SH-SY5Y (cell line): ENCODE data around the gene CKAP5.

Experiments used
- GATA2 ChIP-seq: IDR thresholded peaks from 2 replicates; pipeline ENCODE4 v1.6.1; 2011; ENCODE audit warnings: mild to moderate bottlenecking, low read depth, low read length
- GATA3 ChIP-seq: IDR thresholded peaks from 2 replicates; pipeline ENCODE4 v1.6.1; 2011; ENCODE audit warnings: low read depth, mild to moderate bottlenecking, low read length, moderate library complexity

- TF ChIP-seq GATA3 (no peak), GATA2 (no peak)
Observed at GRCh38 chr11:46697723-46698122, 148.4 kb downstream of the CKAP5 start.
